Liver (tissue), 9 donors: ENCODE data around the gene RALGAPB. TPM values are rescaled to one million over a fixed set of nuclear protein-coding genes. Genes with fewer than 3 reads are reported as not detected.

Experiments
- DNase-seq: peaks from one replicate; pipeline ENCODE4 v3.0.0-alpha.2; 2017; ENCODE audit warnings: low spot score
- H3K27ac ChIP-seq, 2 donors: one replicate each; pipeline ENCODE4 v1.7.0; 2013; ENCODE audit warnings: inconsistent platforms in 2 of 2, low read length in 2 of 2, control low read depth in 1 of 2, low read depth in 1 of 2, mild to moderate bottlenecking in 1 of 2
- H3K27me3 ChIP-seq, 4 donors: one replicate each; pipeline versions ENCODE4 v1.6.1 to v1.7.0; 2013; ENCODE audit warnings: low read length in 3 of 4, inconsistent platforms in 1 of 4, mild to moderate bottlenecking in 1 of 4, moderate library complexity in 1 of 4; ENCODE audit not compliant: control insufficient read depth in 4 of 4, insufficient read depth in 4 of 4
- H3K36me3 ChIP-seq, 4 donors: one replicate each; pipeline versions ENCODE4 v1.6.1 to v1.7.0; 2013; ENCODE audit warnings: low read length in 3 of 4, mild to moderate bottlenecking in 3 of 4, low read depth in 1 of 4, moderate library complexity in 1 of 4; ENCODE audit not compliant: control insufficient read depth in 4 of 4, insufficient read depth in 3 of 4
- H3K4me1 ChIP-seq, 4 donors: one replicate each; pipeline versions ENCODE4 v1.6.1 to v1.7.0; 2013; ENCODE audit warnings: low read length in 3 of 4, mild to moderate bottlenecking in 3 of 4, moderate library complexity in 1 of 4; ENCODE audit not compliant: control insufficient read depth in 4 of 4, insufficient read depth in 4 of 4
- H3K4me3 ChIP-seq, 3 donors: one replicate each; pipeline versions ENCODE4 v1.6.1 to v1.7.0; 2013; ENCODE audit warnings: low read length in 3 of 3, control low read depth in 1 of 3, low read depth in 1 of 3, mild to moderate bottlenecking in 1 of 3
- H3K9ac ChIP-seq, 2 donors: one replicate each; pipeline ENCODE4 v1.7.0; 2013; ENCODE audit warnings: low read length in 2 of 2, mild to moderate bottlenecking in 2 of 2, moderate library complexity in 2 of 2, control low read depth in 1 of 2, low read depth in 1 of 2
- H3K9me3 ChIP-seq, 4 donors: one replicate each; pipeline versions ENCODE4 v1.6.1 to v1.7.0; 2013; ENCODE audit warnings: low read length in 3 of 4; ENCODE audit not compliant: control insufficient read depth in 4 of 4
- EGR1 ChIP-seq, 2 donors: IDR thresholded peaks; 2 replicates each; pipeline ENCODE4 v1.6.1; 2016 to 2018; ENCODE audit warnings: antibody characterized with exemption in 2 of 2, low read depth in 2 of 2
- FOXA1 ChIP-seq: IDR thresholded peaks from 2 replicates; pipeline ENCODE4 v1.6.1; 2016; ENCODE audit warnings: antibody characterized with exemption
- FOXA2 ChIP-seq: IDR thresholded peaks from 2 replicates; pipeline ENCODE4 v1.6.1; 2016; ENCODE audit warnings: antibody characterized with exemption
- GABPA ChIP-seq, 2 donors: IDR thresholded peaks in 1 of 2; conservative IDR thresholded peaks in 1 of 2; 2 replicates each; pipeline ENCODE4 v1.6.1; 2016; ENCODE audit warnings: antibody characterized with exemption in 2 of 2, mild to moderate bottlenecking in 1 of 2, moderate library complexity in 1 of 2
- HNF4A ChIP-seq, 2 donors: conservative IDR thresholded peaks; 2 replicates each; pipeline ENCODE4 v1.6.1; 2016; ENCODE audit warnings: antibody characterized with exemption in 2 of 2, mild to moderate bottlenecking in 2 of 2
- HNF4G ChIP-seq: IDR thresholded peaks from 2 replicates; pipeline ENCODE4 v1.6.1; 2016; ENCODE audit warnings: antibody characterized with exemption
- JUND ChIP-seq, 2 donors: IDR thresholded peaks; 2 replicates each; pipeline ENCODE4 v1.6.1; 2016; ENCODE audit warnings: antibody characterized with exemption in 2 of 2
- NR2F2 ChIP-seq: IDR thresholded peaks from 2 replicates; pipeline ENCODE4 v1.6.1; 2016; ENCODE audit warnings: antibody characterized with exemption
- RAD21 ChIP-seq, 2 donors: IDR thresholded peaks; 2 replicates each; pipeline ENCODE4 v1.6.1; 2016; ENCODE audit warnings: antibody characterized with exemption in 2 of 2, mild to moderate bottlenecking in 2 of 2
- RXRA ChIP-seq, 2 donors: IDR thresholded peaks; 2 replicates each; pipeline ENCODE4 v1.6.1; 2017 to 2018; ENCODE audit warnings: antibody characterized with exemption in 2 of 2, mild to moderate bottlenecking in 1 of 2
- SP1 ChIP-seq: IDR thresholded peaks from 2 replicates; pipeline ENCODE4 v1.6.1; 2018; ENCODE audit warnings: antibody characterized with exemption, mild to moderate bottlenecking
- TAF1 ChIP-seq: conservative IDR thresholded peaks from 2 replicates; pipeline ENCODE4 v1.6.1; 2016; ENCODE audit warnings: antibody characterized with exemption, mild to moderate bottlenecking
- YY1 ChIP-seq: IDR thresholded peaks from 2 replicates; pipeline ENCODE4 v1.6.1; 2016; ENCODE audit warnings: antibody characterized with exemption, mild to moderate bottlenecking
- WGBS: extraction: QIAGEN DNeasy Blood & Tissue Kit; methylation state at CpG from one replicate; pipeline ENCODE4 v1.1.7; 2013; 5-methylcytosine and 5-hydroxymethylcytosine counted together
- polyA plus RNA-seq, 2 donors: library from polyadenylated mRNA; stranded (reverse) in 1 of 2; unstranded in 1 of 2; fragments of 200-250 nt in 1 of 2; fragments of >200 nt in 1 of 2; fragmentation: Nextera tagmentation in 1 of 2; extraction: Ambion mirVana in 1 of 2; gene quantifications; one replicate each; pipeline versions ENCODE4 v1.2.1 to v1.2.3, GENCODE V29; 2013 to 2015
- total RNA-seq, 2 donors: library from RNA; depleted of rRNA; stranded (reverse); fragments of >200 nt; gene quantifications; one replicate each; pipeline ENCODE4 v1.2.3, GENCODE V29; 2014
- TF ChIP-seq, protein P1 (sequence below): IDR thresholded peaks from 2 replicates; pipeline ENCODE4 v1.6.1; 2016; ENCODE audit warnings: antibody characterized with exemption, mild to moderate bottlenecking
- TF ChIP-seq, protein P2 (sequence below): IDR thresholded peaks from 2 replicates; pipeline ENCODE4 v1.6.1; 2016; ENCODE audit warnings: antibody characterized with exemption
- TF ChIP-seq, protein P3 (sequence below): fragments of 150-350 bp; IDR thresholded peaks from 2 replicates; pipeline ENCODE4 v1.5.1; 2017; ENCODE audit warnings: improper control_type of control experiment, low read depth, low read length; ENCODE audit not compliant: missing input control
- TF ChIP-seq, protein P4 (sequence below): IDR thresholded peaks from 2 replicates; pipeline ENCODE4 v1.6.1; 2016; ENCODE audit warnings: antibody characterized with exemption
- TF ChIP-seq, protein P5 (sequence below): IDR thresholded peaks from 2 replicates; pipeline ENCODE4 v1.6.1; 2016; ENCODE audit warnings: antibody characterized with exemption
- donor health status: healthy.
- donor health status: healthy.
- donor health status: healthy.
- donor health status: healthy.
- donor health status: healthy.

The RALGAPB gene
- total and polyA plus RNA-seq, 4 donors: 4.3 to 19.7 (median 9.5) TPM

DNA sequence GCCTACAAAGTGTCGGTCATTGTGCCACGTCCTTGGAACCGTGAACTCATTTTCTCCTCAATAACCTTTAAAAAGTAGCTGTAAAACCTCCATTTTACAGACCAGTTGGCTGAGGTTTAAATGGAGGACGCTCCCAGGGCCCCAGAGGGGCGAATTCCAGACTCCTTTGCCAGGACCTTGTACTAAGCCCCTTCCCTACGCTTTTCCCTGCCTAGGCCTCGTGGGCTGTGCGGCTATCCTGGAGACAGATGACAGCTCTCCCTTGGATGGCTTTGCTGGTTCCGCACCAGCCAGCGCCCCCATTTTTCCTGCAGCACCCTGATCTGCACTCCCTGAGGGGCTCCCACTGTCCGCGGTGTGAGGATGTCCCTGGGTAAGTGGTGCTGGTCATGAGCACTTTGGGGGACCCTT lies 25.4 kb upstream of the RALGAPB start:
- Histone ChIP-seq H3K27ac (peak overlapping the region; percentile 62 to 90), H3K9me3 (no peaks in the 10 kb centered on the region), H3K27me3 (no peaks in the 10 kb centered on the region), H3K4me3 (peak overlapping the region; percentile 88 to 97 (median 89)), H3K36me3 (peaks cover 2 to 19% (median 18%) of the 10 kb centered on the region in 4 donors), H3K4me1 (peaks cover 7 to 20% (median 17%) of the 10 kb centered on the region in 4 donors), H3K9ac (peak overlapping the region; percentile 63 to 91)
- TF ChIP-seq, protein P1, sequence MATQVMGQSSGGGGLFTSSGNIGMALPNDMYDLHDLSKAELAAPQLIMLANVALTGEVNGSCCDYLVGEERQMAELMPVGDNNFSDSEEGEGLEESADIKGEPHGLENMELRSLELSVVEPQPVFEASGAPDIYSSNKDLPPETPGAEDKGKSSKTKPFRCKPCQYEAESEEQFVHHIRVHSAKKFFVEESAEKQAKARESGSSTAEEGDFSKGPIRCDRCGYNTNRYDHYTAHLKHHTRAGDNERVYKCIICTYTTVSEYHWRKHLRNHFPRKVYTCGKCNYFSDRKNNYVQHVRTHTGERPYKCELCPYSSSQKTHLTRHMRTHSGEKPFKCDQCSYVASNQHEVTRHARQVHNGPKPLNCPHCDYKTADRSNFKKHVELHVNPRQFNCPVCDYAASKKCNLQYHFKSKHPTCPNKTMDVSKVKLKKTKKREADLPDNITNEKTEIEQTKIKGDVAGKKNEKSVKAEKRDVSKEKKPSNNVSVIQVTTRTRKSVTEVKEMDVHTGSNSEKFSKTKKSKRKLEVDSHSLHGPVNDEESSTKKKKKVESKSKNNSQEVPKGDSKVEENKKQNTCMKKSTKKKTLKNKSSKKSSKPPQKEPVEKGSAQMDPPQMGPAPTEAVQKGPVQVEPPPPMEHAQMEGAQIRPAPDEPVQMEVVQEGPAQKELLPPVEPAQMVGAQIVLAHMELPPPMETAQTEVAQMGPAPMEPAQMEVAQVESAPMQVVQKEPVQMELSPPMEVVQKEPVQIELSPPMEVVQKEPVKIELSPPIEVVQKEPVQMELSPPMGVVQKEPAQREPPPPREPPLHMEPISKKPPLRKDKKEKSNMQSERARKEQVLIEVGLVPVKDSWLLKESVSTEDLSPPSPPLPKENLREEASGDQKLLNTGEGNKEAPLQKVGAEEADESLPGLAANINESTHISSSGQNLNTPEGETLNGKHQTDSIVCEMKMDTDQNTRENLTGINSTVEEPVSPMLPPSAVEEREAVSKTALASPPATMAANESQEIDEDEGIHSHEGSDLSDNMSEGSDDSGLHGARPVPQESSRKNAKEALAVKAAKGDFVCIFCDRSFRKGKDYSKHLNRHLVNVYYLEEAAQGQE: no peak
- TF ChIP-seq, protein P2, sequence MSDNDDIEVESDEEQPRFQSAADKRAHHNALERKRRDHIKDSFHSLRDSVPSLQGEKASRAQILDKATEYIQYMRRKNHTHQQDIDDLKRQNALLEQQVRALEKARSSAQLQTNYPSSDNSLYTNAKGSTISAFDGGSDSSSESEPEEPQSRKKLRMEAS: no peak
- WGBS: 45% methylated on average over 12 of the region's 12 CpGs
- DNase-seq: no peak

DNA sequence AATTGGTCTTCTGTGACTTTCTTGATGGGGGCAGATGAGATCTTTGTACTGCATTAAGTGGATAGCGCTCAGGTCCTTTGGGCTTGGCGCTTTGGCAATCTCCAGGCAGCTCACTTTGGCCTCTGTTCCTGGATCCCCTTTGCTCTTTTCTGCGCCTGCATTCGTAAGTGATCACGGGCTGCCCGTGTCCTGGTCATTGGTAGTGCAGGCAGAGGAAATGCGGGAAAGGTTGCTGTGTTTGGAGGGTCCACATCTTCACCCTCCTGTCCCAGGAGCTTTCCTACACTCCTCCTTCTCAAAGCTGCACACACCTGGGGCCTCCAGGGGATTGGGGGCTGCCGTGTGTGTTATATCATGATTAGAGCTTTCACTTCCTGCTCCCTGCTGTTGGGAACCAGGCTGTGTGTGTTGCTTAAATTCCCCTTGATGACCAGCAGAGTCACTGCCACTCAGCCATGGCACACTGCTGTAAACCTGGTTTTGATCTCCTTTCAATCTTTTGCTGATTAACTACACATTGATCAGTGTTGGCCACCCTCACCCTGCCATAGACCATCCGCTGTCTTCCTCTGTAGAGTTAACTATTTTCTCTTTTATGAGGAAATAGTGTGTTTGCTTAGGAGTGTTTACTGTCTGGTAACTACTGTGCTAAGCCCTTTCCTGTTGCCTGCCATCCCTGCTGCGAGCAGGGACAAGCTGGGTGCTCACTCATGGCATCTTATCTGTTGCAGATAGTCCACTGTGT lies 24.5 kb upstream of the RALGAPB start:
- Histone ChIP-seq H3K9ac (peak overlapping the region in 1 of 2 donors; percentile 8), H3K27me3 (no peaks in the 10 kb centered on the region), H3K9me3 (no peaks in the 10 kb centered on the region), H3K4me1 (peaks cover 7 to 20% (median 17%) of the 10 kb centered on the region in 4 donors), H3K27ac (peak overlapping the region; percentile 62 to 90), H3K4me3 (peak overlapping the region in 2 of 3 donors; percentile 88 to 97), H3K36me3 (peaks cover 2 to 19% (median 18%) of the 10 kb centered on the region in 4 donors)
- no peak for DNase-seq
- WGBS: 36% methylated on average over 10 of the region's 10 CpGs
- peak; percentile 31 for TF ChIP-seq TAF1
- TF ChIP-seq, protein P2: peak; percentile 43
- TF ChIP-seq JUND (IDR thresholded peaks at IDR 0.05): no peak
- TF ChIP-seq, protein P3, sequence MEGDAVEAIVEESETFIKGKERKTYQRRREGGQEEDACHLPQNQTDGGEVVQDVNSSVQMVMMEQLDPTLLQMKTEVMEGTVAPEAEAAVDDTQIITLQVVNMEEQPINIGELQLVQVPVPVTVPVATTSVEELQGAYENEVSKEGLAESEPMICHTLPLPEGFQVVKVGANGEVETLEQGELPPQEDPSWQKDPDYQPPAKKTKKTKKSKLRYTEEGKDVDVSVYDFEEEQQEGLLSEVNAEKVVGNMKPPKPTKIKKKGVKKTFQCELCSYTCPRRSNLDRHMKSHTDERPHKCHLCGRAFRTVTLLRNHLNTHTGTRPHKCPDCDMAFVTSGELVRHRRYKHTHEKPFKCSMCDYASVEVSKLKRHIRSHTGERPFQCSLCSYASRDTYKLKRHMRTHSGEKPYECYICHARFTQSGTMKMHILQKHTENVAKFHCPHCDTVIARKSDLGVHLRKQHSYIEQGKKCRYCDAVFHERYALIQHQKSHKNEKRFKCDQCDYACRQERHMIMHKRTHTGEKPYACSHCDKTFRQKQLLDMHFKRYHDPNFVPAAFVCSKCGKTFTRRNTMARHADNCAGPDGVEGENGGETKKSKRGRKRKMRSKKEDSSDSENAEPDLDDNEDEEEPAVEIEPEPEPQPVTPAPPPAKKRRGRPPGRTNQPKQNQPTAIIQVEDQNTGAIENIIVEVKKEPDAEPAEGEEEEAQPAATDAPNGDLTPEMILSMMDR: peak; percentile 15
- peak; percentile 58 for TF ChIP-seq FOXA2
- peak; percentile 58 for TF ChIP-seq YY1
- TF ChIP-seq, protein P4, sequence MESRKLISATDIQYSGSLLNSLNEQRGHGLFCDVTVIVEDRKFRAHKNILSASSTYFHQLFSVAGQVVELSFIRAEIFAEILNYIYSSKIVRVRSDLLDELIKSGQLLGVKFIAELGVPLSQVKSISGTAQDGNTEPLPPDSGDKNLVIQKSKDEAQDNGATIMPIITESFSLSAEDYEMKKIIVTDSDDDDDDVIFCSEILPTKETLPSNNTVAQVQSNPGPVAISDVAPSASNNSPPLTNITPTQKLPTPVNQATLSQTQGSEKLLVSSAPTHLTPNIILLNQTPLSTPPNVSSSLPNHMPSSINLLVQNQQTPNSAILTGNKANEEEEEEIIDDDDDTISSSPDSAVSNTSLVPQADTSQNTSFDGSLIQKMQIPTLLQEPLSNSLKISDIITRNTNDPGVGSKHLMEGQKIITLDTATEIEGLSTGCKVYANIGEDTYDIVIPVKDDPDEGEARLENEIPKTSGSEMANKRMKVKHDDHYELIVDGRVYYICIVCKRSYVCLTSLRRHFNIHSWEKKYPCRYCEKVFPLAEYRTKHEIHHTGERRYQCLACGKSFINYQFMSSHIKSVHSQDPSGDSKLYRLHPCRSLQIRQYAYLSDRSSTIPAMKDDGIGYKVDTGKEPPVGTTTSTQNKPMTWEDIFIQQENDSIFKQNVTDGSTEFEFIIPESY: no peak
- TF ChIP-seq, protein P1: no peak
- no peak for TF ChIP-seq HNF4G
- no peak for TF ChIP-seq FOXA1
- TF ChIP-seq SP1: peak; percentile 64
- TF ChIP-seq RXRA (IDR thresholded peaks at IDR 0.05): peak; percentile 22 to 45
- TF ChIP-seq, protein P5, sequence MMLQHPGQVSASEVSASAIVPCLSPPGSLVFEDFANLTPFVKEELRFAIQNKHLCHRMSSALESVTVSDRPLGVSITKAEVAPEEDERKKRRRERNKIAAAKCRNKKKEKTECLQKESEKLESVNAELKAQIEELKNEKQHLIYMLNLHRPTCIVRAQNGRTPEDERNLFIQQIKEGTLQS: no peak
- TF ChIP-seq EGR1 (IDR thresholded peaks at IDR 0.05; ENCODE audit: low read depth in 2 of 2): peak in 1 of 2 donors; percentile 10
- peak in 1 of 2 donors; percentile 41 for TF ChIP-seq RAD21 (IDR thresholded peaks at IDR 0.05)
- TF ChIP-seq NR2F2: no peak
- TF ChIP-seq HNF4A (conservative IDR thresholded peaks at IDR 0.05): peak; percentile 19 to 30
- TF ChIP-seq GABPA (IDR thresholded peaks at IDR 0.05 in 1 of 2, conservative IDR thresholded peaks at IDR 0.05 in 1 of 2): peak in 1 of 2 donors; percentile 46
